ENCODE data around the gene DHRS1. TPM values are rescaled to one million over a fixed set of nuclear protein-coding genes. Genes with fewer than 3 reads are reported as not detected.

The DHRS1 gene
- total RNA-seq, 1 experiment from 2014 or later = 20.9 TPM

- DNase-seq (ENCODE audit: low read depth) = no peak
Measured at GRCh38 chr14:24282736-24283135, 16.8 kb downstream of the DHRS1 start.

GRCh38 chr14:24281636-24282035 is 17.9 kb downstream of the DHRS1 start:
- no peak for DNase-seq (ENCODE audit: low read depth)

- no peak for DNase-seq (ENCODE audit: low read depth)
Measured at GRCh38 chr14:24280797-24281460, 18.7 kb downstream of the DHRS1 start.

- DNase-seq (ENCODE audit: low read depth) = peak; percentile 32
Measured at GRCh38 chr14:24279301-24280186, 20.0 kb downstream of the DHRS1 start.

DNA sequence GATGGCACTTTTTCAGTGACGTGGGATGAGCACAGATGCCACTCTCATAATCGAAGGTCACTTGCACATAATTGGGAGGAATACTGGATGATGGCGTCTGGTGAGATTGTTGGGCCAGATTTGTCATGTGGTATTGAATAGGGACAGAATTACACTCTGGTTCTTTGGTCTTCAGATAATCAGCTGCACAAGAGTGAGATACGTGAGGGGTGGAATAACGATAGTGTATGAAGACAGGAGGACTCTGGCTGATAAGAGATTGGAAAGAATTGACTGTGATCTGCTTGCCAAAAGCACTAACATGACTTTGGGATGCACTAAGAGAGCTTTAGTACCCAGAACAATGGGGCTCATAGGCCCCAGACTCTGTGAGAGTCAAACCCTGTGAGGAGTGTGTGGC is 21.2 kb downstream of the DHRS1 start:
- no peak for DNase-seq (ENCODE audit: low read depth)

DNA sequence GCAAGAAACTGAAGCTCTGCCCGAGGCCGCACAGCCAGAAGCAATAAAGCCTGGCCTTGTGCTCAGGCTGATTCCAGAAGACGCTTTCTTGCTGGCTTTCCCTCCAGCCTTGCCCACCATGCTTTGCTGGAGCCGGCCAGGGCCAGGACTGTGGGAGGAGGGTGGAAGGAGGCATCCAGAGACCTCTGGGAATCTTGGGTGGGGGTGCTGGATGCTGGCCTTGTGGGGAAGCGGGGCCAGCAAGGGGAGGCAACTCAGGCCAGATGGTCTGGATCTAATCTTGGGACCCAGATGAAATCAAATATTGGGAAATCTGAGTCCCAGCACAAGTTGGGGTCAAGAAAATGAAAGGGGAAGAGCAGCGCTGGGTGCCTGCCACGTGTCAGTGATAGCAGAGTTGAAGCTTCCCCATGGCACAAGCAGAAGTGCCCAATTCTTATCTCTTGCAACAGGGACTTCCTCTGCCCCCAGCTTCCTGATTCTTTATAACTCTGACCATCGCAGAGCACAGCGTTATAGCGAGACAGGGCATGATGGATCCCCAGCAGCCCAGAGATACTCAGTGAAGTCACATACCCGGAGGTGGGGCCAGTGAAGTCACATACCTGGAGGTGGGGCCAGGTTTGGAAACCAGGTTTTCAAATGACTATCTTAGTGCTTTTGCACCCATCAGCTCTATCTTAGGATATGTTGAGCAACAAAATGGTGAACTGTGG is 21.8 kb downstream of the DHRS1 start:
- DNase-seq (ENCODE audit: low read depth) = no peak

DNA sequence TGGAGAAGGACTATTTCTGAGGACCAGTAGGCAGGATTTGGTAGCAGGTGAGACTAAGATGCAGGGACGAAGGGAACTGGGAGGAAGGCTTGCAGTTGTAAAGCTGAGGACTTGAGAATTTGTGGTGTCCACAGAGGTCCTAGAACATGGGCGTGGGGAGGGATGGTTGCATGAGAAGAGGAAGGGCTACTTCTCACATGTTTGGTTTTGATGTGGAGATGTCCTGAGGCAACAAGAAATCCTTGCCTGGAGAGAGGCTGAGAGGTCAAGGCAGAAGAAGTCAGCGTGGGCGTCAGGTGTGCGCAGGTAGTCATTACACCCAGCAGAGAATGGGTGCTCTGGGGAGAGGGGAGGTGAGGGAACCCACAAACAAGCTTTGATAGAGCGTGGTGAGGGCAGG is 22.5 kb downstream of the DHRS1 start:
- no peak for DNase-seq (ENCODE audit: low read depth)

DNA sequence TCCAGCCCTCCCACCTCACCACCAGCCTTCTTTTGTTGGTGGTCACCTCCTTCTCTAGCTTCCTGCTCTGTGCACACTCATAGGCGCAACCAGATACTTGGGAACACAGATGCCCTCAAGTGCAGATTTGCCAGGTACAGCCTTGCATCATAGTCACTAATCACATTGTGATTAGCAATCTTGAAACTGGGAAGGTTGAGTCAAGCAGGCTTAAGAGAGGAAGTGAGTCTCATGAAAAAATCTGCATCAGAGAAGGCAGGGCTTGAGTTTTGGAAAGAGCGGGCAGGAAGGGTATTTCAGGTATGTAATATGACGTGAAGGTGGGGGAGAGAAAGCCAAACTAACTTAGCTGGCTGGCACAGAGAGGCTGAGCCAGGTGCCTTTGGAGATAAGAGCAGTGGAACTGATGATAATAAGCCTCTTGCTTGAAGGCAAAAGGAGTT is 25.5 kb downstream of the DHRS1 start:
- peak; percentile 26 for DNase-seq (ENCODE audit: low read depth)

DNA sequence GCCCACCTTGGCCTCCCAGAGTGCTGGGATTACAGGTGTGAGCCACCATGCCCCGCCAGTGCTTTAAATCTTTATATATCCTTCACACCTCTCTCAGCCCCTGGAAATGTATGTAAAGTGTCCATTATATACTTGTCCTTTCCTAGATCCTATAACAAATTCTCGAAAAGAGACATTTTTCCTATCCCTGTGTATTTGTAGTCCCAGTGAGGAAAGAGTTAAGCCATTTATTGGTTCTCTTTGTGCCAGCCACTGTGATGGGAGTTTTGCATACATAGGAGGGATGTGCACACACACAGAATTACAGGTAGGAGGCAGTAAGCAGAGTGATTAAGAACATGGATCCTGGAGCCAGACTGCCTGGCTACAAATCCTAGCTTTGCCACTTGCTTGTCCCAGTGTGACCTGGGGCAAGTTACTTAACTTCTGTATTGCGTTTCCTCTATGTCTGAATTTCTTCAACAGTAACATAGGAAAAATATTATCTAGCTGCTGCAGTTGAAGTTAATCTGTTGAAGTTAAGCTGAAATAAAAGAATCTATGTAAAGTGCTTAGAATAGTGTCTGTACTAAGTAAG is 26.1 kb downstream of the DHRS1 start:
- no peak for DNase-seq (ENCODE audit: low read depth)

DNA sequence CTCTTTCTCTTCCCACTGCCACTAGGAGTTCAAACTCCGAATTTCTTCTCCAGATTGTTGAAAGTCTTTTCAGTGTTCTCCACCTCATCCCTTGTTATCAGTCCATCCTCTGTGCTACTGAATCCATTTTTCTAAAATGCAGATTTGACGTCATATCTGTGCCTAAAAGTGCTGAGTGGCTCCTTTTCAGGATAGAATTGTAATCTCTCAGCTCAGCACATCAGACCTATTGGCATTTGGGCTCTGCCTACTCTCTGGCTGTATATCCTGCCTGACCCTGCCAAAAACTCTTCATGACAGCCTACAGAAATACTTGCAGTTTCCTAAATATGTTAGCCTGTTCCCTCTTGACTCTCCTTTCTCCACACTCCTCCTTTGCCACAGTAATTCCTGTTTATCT is 27.1 kb downstream of the DHRS1 start:
- DNase-seq (ENCODE audit: low read depth) = no peak

DNA sequence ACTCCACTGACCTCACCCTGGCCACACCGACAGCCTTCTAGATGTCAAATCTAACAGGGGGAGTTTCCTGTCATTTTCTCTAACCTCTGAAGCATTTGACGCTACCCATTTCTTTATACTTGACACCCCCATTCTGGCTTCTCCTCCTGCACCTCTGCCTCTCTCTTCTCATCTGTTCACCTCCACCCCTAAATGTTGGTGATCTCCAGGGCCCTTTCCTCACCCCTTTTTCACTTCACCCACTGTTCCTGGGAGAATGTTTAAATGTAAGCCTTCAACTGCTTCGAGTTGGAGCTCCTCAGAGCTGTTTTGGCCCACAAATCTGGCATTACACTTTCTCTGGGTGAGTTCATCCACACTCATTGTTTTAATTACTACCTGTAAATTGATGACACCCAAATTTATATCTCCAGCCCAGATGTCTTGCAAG is 27.7 kb downstream of the DHRS1 start:
- no peak for DNase-seq (ENCODE audit: low read depth)

DNA sequence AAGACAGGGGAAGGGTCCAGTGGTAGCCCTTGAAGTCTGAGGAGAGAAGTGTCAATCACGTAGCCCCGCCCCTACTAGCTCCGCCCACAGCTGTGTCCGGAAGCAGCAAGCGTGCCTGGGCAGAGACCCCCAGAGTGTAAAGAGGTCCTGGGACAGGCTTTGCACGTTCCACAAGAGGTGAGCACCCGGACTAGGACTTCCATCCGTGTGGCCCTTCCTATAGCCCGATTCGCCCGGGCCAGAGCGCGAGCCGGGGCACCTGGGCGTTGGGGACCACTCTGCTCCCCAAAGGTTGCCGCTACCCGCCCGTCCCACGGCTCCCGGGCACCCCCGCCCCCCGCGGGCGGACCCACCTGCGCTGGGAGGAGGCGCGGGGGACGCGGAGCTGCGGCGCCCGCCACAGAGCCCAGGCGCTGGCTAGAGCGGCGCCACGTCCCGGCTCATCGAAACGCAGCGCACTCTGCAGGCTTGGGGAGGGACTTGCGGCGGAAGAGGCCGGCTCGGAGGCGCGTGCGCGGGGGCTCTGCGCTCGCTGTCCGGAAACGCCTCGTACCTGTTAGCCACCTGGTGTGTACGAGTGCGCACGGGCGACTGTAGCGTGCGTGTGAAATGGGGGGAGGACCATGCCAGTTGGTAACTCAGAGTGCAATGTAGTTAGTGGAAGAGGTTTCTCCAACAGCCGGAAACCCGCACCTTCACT is 28.3 kb downstream of the DHRS1 start, which contains the start of gene RABGGTA:
Gene RABGGTA (minus strand): TSS at position 464 of the 700 bp plus-strand sequence. CDS start 482 bp downstream, outside the sequence.
- peak; percentile 78 for DNase-seq (ENCODE audit: low read depth)

DNA sequence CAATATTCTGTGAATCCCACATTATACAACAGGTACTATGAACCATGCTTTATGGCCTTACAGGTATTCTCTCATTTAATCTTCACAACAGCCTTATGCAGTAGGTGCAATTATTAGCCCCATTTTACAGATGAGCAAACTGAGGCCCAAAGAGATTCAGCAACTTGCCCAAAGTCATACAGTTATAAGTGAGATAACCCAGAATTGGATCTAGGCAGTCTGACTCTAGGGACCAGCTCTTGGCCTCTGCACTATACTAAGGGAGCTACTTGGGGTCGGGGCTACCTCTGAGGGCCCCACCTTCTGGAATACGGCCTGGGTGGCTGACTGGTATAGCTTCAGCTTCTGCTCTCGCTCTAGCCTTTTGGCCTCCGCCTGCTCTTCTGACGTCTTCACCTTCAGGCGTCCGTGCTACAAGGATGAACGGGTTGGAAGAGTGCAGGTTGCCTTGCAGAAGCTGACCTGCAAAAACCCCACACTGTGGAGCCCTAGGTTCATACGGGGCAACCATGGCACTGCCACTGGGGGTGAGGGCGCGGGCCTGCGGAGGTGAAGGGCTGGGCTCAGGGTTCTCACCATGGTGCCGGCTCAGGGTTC is 28.9 kb downstream of the DHRS1 start:
- DNase-seq (ENCODE audit: low read depth) = no peak

- DNase-seq (ENCODE audit: low read depth) = no peak
Measured at GRCh38 chr14:24269910-24270536, 29.6 kb downstream of the DHRS1 start.

- no peak for DNase-seq (ENCODE audit: low read depth)
Measured at GRCh38 chr14:24269368-24269767, 30.2 kb downstream of the DHRS1 start.

GRCh38 chr14:24268225-24268624 is 31.4 kb downstream of the DHRS1 start:
- no peak for DNase-seq (ENCODE audit: low read depth)

DNA sequence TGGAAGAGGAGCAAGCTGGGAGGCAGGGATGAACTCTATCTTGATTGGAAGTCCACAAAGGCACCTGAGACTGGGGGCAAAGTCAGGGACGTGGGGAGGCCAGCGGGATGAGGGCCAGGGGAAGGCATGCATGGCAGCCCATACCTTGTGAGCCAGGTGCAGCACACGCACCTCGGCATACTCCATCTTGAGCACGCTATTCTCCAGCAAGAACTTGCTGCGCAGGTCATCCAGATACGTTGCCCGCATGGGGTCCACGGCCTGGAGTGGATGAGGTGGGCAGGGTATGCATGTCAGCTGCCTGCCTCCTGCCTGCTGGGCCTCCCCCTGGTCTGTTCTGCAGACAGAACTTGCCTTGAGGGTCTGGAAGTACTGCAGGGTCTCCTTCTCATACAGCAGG is 32.1 kb downstream of the DHRS1 start:
- no peak for DNase-seq (ENCODE audit: low read depth)

DNA sequence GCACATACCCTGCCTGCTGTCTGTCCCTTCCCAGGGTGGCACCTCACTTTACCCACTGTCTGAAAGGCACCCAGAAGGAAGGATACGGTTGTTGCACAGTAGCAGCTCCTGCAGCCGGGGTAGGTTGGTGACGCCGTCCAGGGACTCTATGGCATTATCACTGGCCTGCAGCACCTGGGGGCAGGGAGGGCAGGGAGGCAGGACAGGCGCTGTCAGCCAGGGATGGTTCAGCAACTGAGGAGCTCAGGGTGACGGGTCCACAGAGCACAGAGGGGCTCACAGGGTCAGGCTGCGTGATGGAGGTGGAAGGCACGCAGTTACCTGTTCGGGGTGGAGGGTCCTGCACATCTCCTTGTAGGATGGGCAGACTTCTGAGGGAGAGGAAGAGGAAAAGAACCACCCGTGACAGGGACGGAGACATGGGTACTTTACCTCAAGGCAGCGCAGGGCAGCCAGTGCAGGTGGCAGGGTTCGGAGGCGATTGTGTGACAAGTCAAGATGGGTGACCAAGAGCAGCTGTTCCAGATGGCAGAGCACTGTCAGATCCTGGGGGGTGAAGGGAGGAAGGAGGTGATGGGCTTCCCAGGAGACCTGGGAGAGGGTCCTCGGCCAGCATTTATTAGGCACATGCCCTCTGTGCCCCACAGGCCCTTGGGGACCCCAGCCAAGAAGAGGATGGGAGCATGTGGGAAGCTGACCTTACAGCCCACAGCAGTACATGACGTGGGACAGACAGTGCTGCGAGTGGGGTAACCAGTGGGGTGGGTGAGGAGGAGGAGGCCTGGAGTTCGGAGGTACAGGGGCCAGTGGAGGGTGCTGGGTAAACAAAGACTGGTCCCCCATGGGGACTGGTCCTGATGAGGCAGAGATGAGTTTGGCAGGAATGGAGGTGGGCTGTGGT is 33.0 kb downstream of the DHRS1 start:
- no peak for DNase-seq (ENCODE audit: low read depth)

DNA sequence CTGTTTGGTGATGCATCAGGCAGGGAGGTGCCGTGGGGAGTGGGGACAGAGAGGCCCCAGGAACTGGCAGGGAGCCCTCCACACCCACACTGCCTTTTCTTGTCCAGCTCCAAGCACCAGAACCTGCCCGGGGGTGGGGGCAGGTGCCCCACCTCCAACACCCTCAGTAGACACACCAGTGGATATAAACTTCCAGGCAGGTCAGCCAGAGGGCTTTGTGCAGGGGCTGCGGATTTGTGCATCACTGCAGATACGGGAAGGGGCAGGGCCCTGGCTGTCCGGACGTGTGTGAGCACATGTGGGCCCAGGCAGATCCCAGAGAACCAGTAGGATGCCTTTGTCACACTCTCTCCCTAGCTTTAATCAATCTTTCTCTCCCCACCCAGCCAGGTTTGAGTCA is 35.3 kb downstream of the DHRS1 start:
- no peak for DNase-seq (ENCODE audit: low read depth)

Measured in M059J (cell line).